ENCODE measurements around the gene SPTB. TPM values are rescaled to one million over a fixed set of nuclear protein-coding genes. Genes with fewer than 3 reads are reported as not detected.

Gene SPTB
- total RNA-seq, 2 experiments from 2014 or later: not detected

- ATAC-seq (no peak), DNase-seq (no peak)
- no peaks in the 10 kb centered on the region for H3K36me3 Mint-ChIP-seq
- H3K27ac Mint-ChIP-seq: no peak overlapping the region
- H3K4me1 Mint-ChIP-seq: peaks cover 13% of the 10 kb centered on the region
- CTCF ChIA-PET: interaction anchor here (1.2 to 5.6 kb wide), 3 partner anchors 12 to 56 kb away, joined by 4 to 42 read pairs (median 24); no protein-coding TSS in a partner anchor
- no peaks in the 10 kb centered on the region for H3K9me3 Mint-ChIP-seq (ENCODE audit: low read depth)
- peaks cover 79% of the 10 kb centered on the region for H3K27me3 Mint-ChIP-seq
- no peak overlapping the region for H3K4me3 Mint-ChIP-seq
These were observed 671 bp downstream of the SPTB start for GRCh38 chr14:64878837-64879634.

DNA sequence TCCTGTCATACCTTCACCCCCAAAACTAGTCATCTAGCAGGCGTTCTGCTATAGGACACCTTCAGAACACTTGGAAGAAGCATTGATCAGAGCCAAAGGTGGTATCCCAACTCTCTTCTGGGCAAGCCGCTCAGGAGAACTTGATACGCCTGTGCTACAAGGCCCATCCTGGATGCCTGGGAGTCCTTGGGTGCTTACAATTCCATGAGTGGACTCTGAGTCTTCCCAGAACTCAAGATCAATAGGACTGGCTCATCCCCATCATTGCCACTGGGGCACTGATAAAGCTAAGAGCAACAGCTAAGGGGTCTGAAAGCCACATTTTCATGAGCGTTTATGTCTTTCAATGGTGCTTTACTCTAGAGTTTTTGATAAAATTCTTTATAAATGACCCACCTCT is 1.9 kb downstream of the SPTB start:
- Mint-ChIP-seq H3K9me3 (ENCODE audit: low read depth) (no peaks in the 10 kb centered on the region), H3K27me3 (peaks cover 79% of the 10 kb centered on the region), H3K27ac (no peak overlapping the region), H3K4me3 (no peak overlapping the region), H3K4me1 (peaks cover 13% of the 10 kb centered on the region), H3K36me3 (no peaks in the 10 kb centered on the region)
- ATAC-seq (no peak), DNase-seq (no peak)
- CTCF ChIA-PET: interaction anchor here (0.7 to 5.6 kb wide), 4 partner anchors 13 to 54 kb away, joined by 3 to 42 read pairs (median 3); no protein-coding TSS in a partner anchor

- Mint-ChIP-seq H3K27me3 (peaks cover 79% of the 10 kb centered on the region), H3K9me3 (ENCODE audit: low read depth) (no peaks in the 10 kb centered on the region), H3K4me3 (no peak overlapping the region), H3K4me1 (no peaks in the 10 kb centered on the region), H3K27ac (no peak overlapping the region), H3K36me3 (no peaks in the 10 kb centered on the region)
- ATAC-seq: no peak
- no peak for DNase-seq
- CTCF ChIA-PET: no interaction called here
These were observed 4.4 kb downstream of the SPTB start for GRCh38 chr14:64875350-64875749.

- ATAC-seq (no peak), DNase-seq (no peak)
- Mint-ChIP-seq H3K4me3 (no peak overlapping the region), H3K4me1 (no peaks in the 10 kb centered on the region), H3K9me3 (ENCODE audit: low read depth) (no peaks in the 10 kb centered on the region), H3K36me3 (no peaks in the 10 kb centered on the region), H3K27ac (no peak overlapping the region), H3K27me3 (peaks cover 78% of the 10 kb centered on the region)
- CTCF ChIA-PET: no interaction called here
These were observed 6.0 kb downstream of the SPTB start for GRCh38 chr14:64873506-64874219.

- no peaks in the 10 kb centered on the region for H3K4me1 Mint-ChIP-seq
- no peaks in the 10 kb centered on the region for H3K9me3 Mint-ChIP-seq (ENCODE audit: low read depth)
- DNase-seq (no peak), ATAC-seq (no peak)
- CTCF ChIA-PET: interaction anchor here (0.6 kb wide), 1 partner anchor 147 kb away, joined by 3 read pairs; no protein-coding TSS in a partner anchor
- no peak overlapping the region for H3K4me3 Mint-ChIP-seq
- no peak overlapping the region for H3K27ac Mint-ChIP-seq
- H3K36me3 Mint-ChIP-seq: no peaks in the 10 kb centered on the region
- H3K27me3 Mint-ChIP-seq: peaks cover 69% of the 10 kb centered on the region
These were observed 8.4 kb downstream of the SPTB start for GRCh38 chr14:64871344-64871743.

- H3K4me3 Mint-ChIP-seq: no peak overlapping the region
- H3K4me1 Mint-ChIP-seq: no peaks in the 10 kb centered on the region
- H3K27me3 Mint-ChIP-seq: peaks cover 62% of the 10 kb centered on the region
- H3K27ac Mint-ChIP-seq: no peak overlapping the region
- CTCF ChIA-PET: interaction anchor here (1.1 kb wide), 1 partner anchor 21 kb away, joined by 3 read pairs; no protein-coding TSS in a partner anchor
- ATAC-seq (no peak), DNase-seq (no peak)
- no peaks in the 10 kb centered on the region for H3K36me3 Mint-ChIP-seq
- no peaks in the 10 kb centered on the region for H3K9me3 Mint-ChIP-seq (ENCODE audit: low read depth)
These were observed 9.5 kb downstream of the SPTB start for GRCh38 chr14:64870160-64870559.

- Mint-ChIP-seq H3K9me3 (ENCODE audit: low read depth) (no peaks in the 10 kb centered on the region), H3K4me3 (no peak overlapping the region), H3K4me1 (no peaks in the 10 kb centered on the region), H3K27me3 (peaks cover 56% of the 10 kb centered on the region), H3K27ac (no peak overlapping the region), H3K36me3 (no peaks in the 10 kb centered on the region)
- CTCF ChIA-PET: no interaction called here
- no peak for DNase-seq
- no peak for ATAC-seq
These were observed 10.9 kb downstream of the SPTB start for GRCh38 chr14:64868841-64869240.

GRCh38 chr14:64868379-64868778 is 11.3 kb downstream of the SPTB start:
- Mint-ChIP-seq H3K4me3 (no peak overlapping the region), H3K27ac (no peak overlapping the region), H3K9me3 (ENCODE audit: low read depth) (no peaks in the 10 kb centered on the region), H3K4me1 (no peaks in the 10 kb centered on the region), H3K27me3 (peaks cover 57% of the 10 kb centered on the region), H3K36me3 (no peaks in the 10 kb centered on the region)
- DNase-seq: no peak
- no peak for ATAC-seq
- CTCF ChIA-PET: no interaction called here

- no peaks in the 10 kb centered on the region for H3K9me3 Mint-ChIP-seq (ENCODE audit: low read depth)
- H3K4me1 Mint-ChIP-seq: no peaks in the 10 kb centered on the region
- CTCF ChIA-PET: no interaction called here
- H3K4me3 Mint-ChIP-seq: no peak overlapping the region
- H3K27me3 Mint-ChIP-seq: peaks cover 51% of the 10 kb centered on the region
- DNase-seq (no peak), ATAC-seq (no peak)
- no peak overlapping the region for H3K27ac Mint-ChIP-seq
- no peaks in the 10 kb centered on the region for H3K36me3 Mint-ChIP-seq
These were observed 12.5 kb downstream of the SPTB start for GRCh38 chr14:64867182-64867581.

DNA sequence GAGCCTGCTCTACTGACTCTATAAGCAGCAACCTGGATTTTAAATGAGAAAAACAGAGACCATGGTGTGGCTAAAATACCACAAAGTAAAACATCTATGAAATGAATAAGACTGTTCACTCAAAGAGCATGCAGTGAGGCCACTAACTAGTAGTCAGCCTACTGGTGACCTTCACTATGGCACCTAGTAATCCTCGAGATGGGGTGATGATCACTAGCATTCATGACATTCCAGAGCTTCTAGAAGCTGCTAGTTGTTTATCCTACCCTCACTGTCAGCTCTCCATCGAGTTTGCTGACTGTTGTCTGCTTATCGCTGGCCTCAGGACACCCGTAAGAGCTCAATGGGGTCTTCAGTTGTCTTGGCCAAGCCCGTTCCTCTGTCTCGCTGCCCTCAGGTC is 13.7 kb downstream of the SPTB start:
- no peak for DNase-seq
- Mint-ChIP-seq H3K36me3 (no peaks in the 10 kb centered on the region), H3K27me3 (peaks cover 52% of the 10 kb centered on the region), H3K4me3 (no peak overlapping the region), H3K9me3 (ENCODE audit: low read depth) (no peaks in the 10 kb centered on the region), H3K27ac (no peak overlapping the region), H3K4me1 (no peaks in the 10 kb centered on the region)
- no peak for ATAC-seq
- CTCF ChIA-PET: no interaction called here

- CTCF ChIA-PET: no interaction called here
- no peak for ATAC-seq
- DNase-seq: no peak
- H3K9me3 Mint-ChIP-seq (ENCODE audit: low read depth): no peaks in the 10 kb centered on the region
- no peaks in the 10 kb centered on the region for H3K36me3 Mint-ChIP-seq
- H3K4me1 Mint-ChIP-seq: no peaks in the 10 kb centered on the region
- no peak overlapping the region for H3K27ac Mint-ChIP-seq
- peaks cover 49% of the 10 kb centered on the region for H3K27me3 Mint-ChIP-seq
- H3K4me3 Mint-ChIP-seq: no peak overlapping the region
These were observed 14.6 kb downstream of the SPTB start for GRCh38 chr14:64865109-64865508.

DNA sequence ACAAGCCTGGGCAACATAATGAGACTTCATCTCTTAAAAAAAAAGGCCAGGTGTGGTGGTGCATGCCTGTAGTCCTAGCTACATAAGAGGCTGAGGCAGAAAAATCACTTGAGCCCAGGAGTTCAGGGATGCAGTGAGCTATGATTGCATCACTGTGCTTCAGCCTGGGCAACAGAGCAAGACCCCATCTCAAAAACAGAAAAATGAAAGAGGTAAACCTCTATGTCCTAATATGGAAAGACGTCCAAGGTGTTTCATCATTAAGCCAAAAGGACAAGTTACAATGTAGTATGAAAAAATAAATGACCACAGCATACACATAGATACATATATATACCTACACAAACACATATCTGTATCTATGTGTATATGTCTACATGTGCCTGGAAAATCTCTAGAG is 15.4 kb downstream of the SPTB start:
- Mint-ChIP-seq H3K36me3 (no peaks in the 10 kb centered on the region), H3K27ac (no peak overlapping the region), H3K27me3 (peaks cover 50% of the 10 kb centered on the region), H3K9me3 (ENCODE audit: low read depth) (no peaks in the 10 kb centered on the region), H3K4me1 (no peaks in the 10 kb centered on the region), H3K4me3 (no peak overlapping the region)
- ATAC-seq (no peak), DNase-seq (no peak)
- CTCF ChIA-PET: no interaction called here

- no peaks in the 10 kb centered on the region for H3K4me1 Mint-ChIP-seq
- no peak for ATAC-seq
- no peaks in the 10 kb centered on the region for H3K36me3 Mint-ChIP-seq
- CTCF ChIA-PET: no interaction called here
- peaks cover 49% of the 10 kb centered on the region for H3K27me3 Mint-ChIP-seq
- H3K27ac Mint-ChIP-seq: no peak overlapping the region
- H3K9me3 Mint-ChIP-seq (ENCODE audit: low read depth): no peaks in the 10 kb centered on the region
- no peak for DNase-seq
- no peak overlapping the region for H3K4me3 Mint-ChIP-seq
These were observed 17.8 kb downstream of the SPTB start for GRCh38 chr14:64861916-64862315.

DNA sequence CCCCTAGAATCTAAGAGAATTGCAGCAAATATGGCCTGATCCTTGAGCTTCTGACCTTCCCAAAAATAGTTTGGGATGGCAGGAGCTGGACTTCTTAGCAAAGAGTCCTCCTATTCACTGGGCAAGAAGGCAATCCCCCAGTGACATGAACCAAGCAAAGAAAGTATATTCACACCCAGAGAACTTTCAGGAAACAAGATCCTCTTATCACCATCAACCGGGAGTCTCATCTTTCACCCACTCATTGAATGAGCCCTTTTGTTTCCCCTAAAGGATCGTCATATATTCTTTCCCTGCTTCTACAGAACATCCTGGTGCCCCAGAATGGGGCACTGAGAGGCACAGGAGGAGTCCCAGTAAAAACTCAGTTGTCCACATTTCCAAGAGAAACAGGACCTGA is 19.7 kb downstream of the SPTB start:
- no peak for DNase-seq

More for the DNA sequence above, 19.7 kb downstream of the SPTB start:
- no peak overlapping the region for H3K27ac Mint-ChIP-seq
- H3K9me3 Mint-ChIP-seq (ENCODE audit: low read depth): no peaks in the 10 kb centered on the region
- H3K27me3 Mint-ChIP-seq: peaks cover 48% of the 10 kb centered on the region
- H3K36me3 Mint-ChIP-seq: no peaks in the 10 kb centered on the region
- H3K4me3 Mint-ChIP-seq: no peak overlapping the region
- no peak for ATAC-seq
- CTCF ChIA-PET: no interaction called here
- no peaks in the 10 kb centered on the region for H3K4me1 Mint-ChIP-seq
